Measurements from ENCODE around the gene C3. TPM values are rescaled to one million over a fixed set of nuclear protein-coding genes. Genes with fewer than 3 reads are reported as not detected.
A peak's percentile ranks its signal among the peaks of the same experiment; 100 is the strongest.

C3 gene
- total RNA-seq, 4 donors from 2014 or later, result 50.1 to 351 (median 194) TPM

- in situ Hi-C loops (cut with MboI; ENCODE audit: low pct_ligation_motif_present in 1 of 4, low pct_unique_long_range_greater_than_20kb in 1 of 4, low sequenced_read_pairs in 3 of 4), result loop anchor here in 3 of 4 donors (25.0 kb wide), 1 partner anchor 137 kb away; no protein-coding TSS in a partner anchor
- H3K27me3 ChIP-seq, result no peaks in the 10 kb centered on the region
- no peak for DNase-seq
- H3K4me3 ChIP-seq, result no peak overlapping the region
- TF ChIP-seq POLR2A (IDR thresholded peaks at IDR 0.05) (no peak), EP300 (IDR thresholded peaks at IDR 0.05; ENCODE audit: low read depth) (no peak), POLR2AphosphoS5 (IDR thresholded peaks at IDR 0.05) (no peak), CTCF (IDR thresholded peaks at IDR 0.05) (no peak)
- no peaks in the 10 kb centered on the region for H3K36me3 ChIP-seq
- H3K4me1 ChIP-seq, result peaks cover 0 to 25% (median 0%) of the 10 kb centered on the region in 4 donors
- peak overlapping the region in 1 of 4 donors; percentile 12 for H3K27ac ChIP-seq
- H3K9me3 ChIP-seq, result no peaks in the 10 kb centered on the region
- intact Hi-C loops (cut with DNase I; ENCODE audit: low total_unique reads), result no loop called here
- 66 to 76% methylated on average over 5 to 15 of the region's 15 CpGs for WGBS, 2 donors (ENCODE audit: low coverage in 1 of 2)
Measured at GRCh38 chr19:6724631-6725492, 4.4 kb upstream of the C3 start.

GRCh38 chr19:6723738-6724137 is 3.3 kb upstream of the C3 start:
- peak overlapping the region; percentile 26 to 43 (median 38) for H3K27ac ChIP-seq
- H3K27me3 ChIP-seq, result no peaks in the 10 kb centered on the region
- H3K4me1 ChIP-seq, result peaks cover 0 to 15% (median 0%) of the 10 kb centered on the region in 4 donors
- H3K9me3 ChIP-seq, result no peaks in the 10 kb centered on the region
- in situ Hi-C loops (cut with MboI; ENCODE audit: low pct_ligation_motif_present in 1 of 4, low pct_unique_long_range_greater_than_20kb in 1 of 4, low sequenced_read_pairs in 3 of 4) (loop anchor here in 1 of 4 donors (25.0 kb wide), 1 partner anchor 139 kb away; no protein-coding TSS in a partner anchor), intact Hi-C loops (cut with DNase I; ENCODE audit: low total_unique reads) (no loop called here)
- 61 to 62% methylated on average over 3 to 5 of the region's 5 CpGs for WGBS, 2 donors (ENCODE audit: low coverage in 1 of 2)
- DNase-seq, result no peak
- no peak overlapping the region for H3K4me3 ChIP-seq
- no peak for TF ChIP-seq EP300 (IDR thresholded peaks at IDR 0.05; ENCODE audit: low read depth)
- no peak for TF ChIP-seq POLR2AphosphoS5 (IDR thresholded peaks at IDR 0.05)
- no peak for TF ChIP-seq CTCF (IDR thresholded peaks at IDR 0.05)
- TF ChIP-seq POLR2A (IDR thresholded peaks at IDR 0.05), result no peak
- H3K36me3 ChIP-seq, result no peaks in the 10 kb centered on the region

DNA sequence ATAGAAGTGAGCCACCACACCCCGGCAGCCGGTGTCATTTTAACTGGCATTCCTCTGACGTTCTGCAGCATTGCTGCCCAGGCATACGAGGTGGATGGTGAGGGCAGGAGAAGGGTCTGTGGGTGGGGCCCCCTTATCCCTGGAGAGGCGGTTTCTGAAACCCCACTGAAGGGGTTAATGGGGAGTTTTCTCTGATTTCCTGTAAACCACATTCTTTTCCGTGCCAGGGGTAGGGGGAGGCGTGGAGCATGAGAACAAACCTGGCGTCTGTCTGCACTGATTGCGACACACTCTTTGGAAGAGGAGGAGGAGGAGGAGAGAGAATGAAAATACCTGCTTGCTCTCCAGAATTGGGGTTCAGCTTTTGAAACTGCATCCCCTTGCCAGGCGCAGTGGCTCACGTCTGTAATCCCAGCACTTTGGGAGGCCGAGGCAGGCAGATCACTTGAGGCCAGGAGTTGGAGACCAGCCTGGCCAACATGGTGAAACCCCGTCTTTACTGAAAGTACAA is 2.7 kb upstream of the C3 start:
- in situ Hi-C loops (cut with MboI; ENCODE audit: low pct_ligation_motif_present in 1 of 4, low pct_unique_long_range_greater_than_20kb in 1 of 4, low sequenced_read_pairs in 3 of 4), result loop anchor here in 1 of 4 donors (25.0 kb wide), 1 partner anchor 139 kb away; no protein-coding TSS in a partner anchor
- intact Hi-C loops (cut with DNase I; ENCODE audit: low total_unique reads), result no loop called here
- H3K9me3 ChIP-seq, result no peaks in the 10 kb centered on the region
- H3K36me3 ChIP-seq, result no peaks in the 10 kb centered on the region
- peaks cover 0 to 15% (median 0%) of the 10 kb centered on the region in 4 donors for H3K4me1 ChIP-seq
- H3K27me3 ChIP-seq, result no peaks in the 10 kb centered on the region
- no peak overlapping the region for H3K4me3 ChIP-seq
- WGBS, 2 donors (ENCODE audit: low coverage in 1 of 2), result 44% methylated on average over 13 of the region's 13 CpGs; no CpG with 5 or more reads in 1 of the 2 donors
- H3K27ac ChIP-seq, result peak overlapping the region; percentile 26 to 43 (median 38)
- no peak for DNase-seq
- TF ChIP-seq POLR2A (IDR thresholded peaks at IDR 0.05) (no peak), CTCF (IDR thresholded peaks at IDR 0.05) (no peak), POLR2AphosphoS5 (IDR thresholded peaks at IDR 0.05) (no peak), EP300 (IDR thresholded peaks at IDR 0.05; ENCODE audit: low read depth) (no peak)

DNA sequence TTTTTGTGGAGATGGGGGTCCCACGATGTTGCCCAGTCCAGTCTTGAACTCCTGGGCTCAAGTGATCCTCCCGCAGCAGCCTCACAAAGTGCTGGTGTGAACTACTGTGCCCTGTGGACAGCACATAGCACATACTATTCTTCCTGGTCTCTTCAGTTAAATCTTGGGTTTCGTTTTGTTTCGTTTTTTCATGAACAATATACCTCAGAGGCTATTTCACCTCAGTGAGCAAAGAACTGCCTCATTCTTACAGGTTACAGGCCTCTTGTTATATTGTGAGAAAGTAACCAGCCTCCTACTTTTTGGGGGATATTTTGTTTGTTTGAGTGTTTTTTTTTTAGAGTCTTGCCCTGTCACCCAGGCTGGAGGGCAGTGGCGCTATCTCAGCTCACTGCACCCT is 1.3 kb upstream of the C3 start:
- WGBS, 2 donors (ENCODE audit: low coverage in 1 of 2), result 41 to 57% methylated on average over 3 to 5 of the region's 5 CpGs
- TF ChIP-seq EP300 (IDR thresholded peaks at IDR 0.05; ENCODE audit: low read depth) (no peak), POLR2AphosphoS5 (IDR thresholded peaks at IDR 0.05) (no peak), POLR2A (IDR thresholded peaks at IDR 0.05) (no peak), CTCF (IDR thresholded peaks at IDR 0.05) (no peak)
- no peaks in the 10 kb centered on the region for H3K36me3 ChIP-seq
- no peak overlapping the region for H3K4me3 ChIP-seq
- no peak for DNase-seq
- intact Hi-C loops (cut with DNase I; ENCODE audit: low total_unique reads), result no loop called here
- no peaks in the 10 kb centered on the region for H3K9me3 ChIP-seq
- in situ Hi-C loops (cut with MboI; ENCODE audit: low pct_ligation_motif_present in 1 of 4, low pct_unique_long_range_greater_than_20kb in 1 of 4, low sequenced_read_pairs in 3 of 4), result loop anchor here in 1 of 4 donors (25.0 kb wide), 1 partner anchor 141 kb away; no protein-coding TSS in a partner anchor
- peaks cover 0 to 15% (median 0%) of the 10 kb centered on the region in 4 donors for H3K4me1 ChIP-seq
- H3K27ac ChIP-seq, result peak overlapping the region in 1 of 4 donors; percentile 62
- no peaks in the 10 kb centered on the region for H3K27me3 ChIP-seq

Measured in transverse colon (tissue), 4 donors.